CD4-positive, alpha-beta T cell (primary cell): Measurements from ENCODE around the gene CARD9. TPM values are rescaled to one million over a fixed set of nuclear protein-coding genes. Genes with fewer than 3 reads are reported as not detected.

Experiments used
- ATAC-seq: fragments of 200-7000 bp; cut with Tn5 transposase; one replicate; pipeline ENCODE4 v1.10.0; 2022; ENCODE audit warnings: mild to moderate bottlenecking; ENCODE audit not compliant: poor library complexity
- CTCF ChIA-PET: fragments of 350-600 bp; sonication (Branson Sonifier 250); formaldehyde crosslinking; loops from one replicate; lab custom pipeline; 2021; ENCODE audit warnings: antibody characterized with exemption, inconsistent platforms; lab: Charles Lee
- POLR2A ChIA-PET: fragments of 350-600 bp; sonication (Branson Sonifier 250); formaldehyde crosslinking; loops from one replicate; lab custom pipeline; 2021; ENCODE audit warnings: antibody characterized with exemption, inconsistent platforms; lab: Charles Lee
- DNase-seq, 14 experiments: peaks; one replicate each; pipeline ENCODE4 v3.0.0-alpha.2; 2013 to 2020; ENCODE audit warnings: mixed read lengths in 2 of 14
- H3K27ac ChIP-seq, 2 donors: one replicate each; pipeline versions ENCODE4 v1.5.1 to v1.7.0; 2013; ENCODE audit warnings: low read length in 2 of 2, low read depth in 1 of 2, mild to moderate bottlenecking in 1 of 2
- H3K27me3 ChIP-seq, 2 experiments: 1 replicate in 1 of 2; 2 replicates in 1 of 2; pipeline versions ENCODE4 v1.6.1 to v1.7.0; 2013; ENCODE audit warnings: low read length in 2 of 2, control low read depth in 1 of 2, mild to moderate bottlenecking in 1 of 2, moderate library complexity in 1 of 2; ENCODE audit not compliant: insufficient read depth in 2 of 2, control insufficient read depth in 1 of 2
- H3K36me3 ChIP-seq: one replicate; pipeline ENCODE4 v1.6.1; 2013; ENCODE audit warnings: low read length, control low read depth; ENCODE audit not compliant: insufficient read depth
- H3K4me1 ChIP-seq: one replicate; pipeline ENCODE4 v1.6.1; 2013; ENCODE audit warnings: low read length, control low read depth; ENCODE audit not compliant: insufficient read depth
- H3K4me3 ChIP-seq: one replicate; pipeline ENCODE4 v1.5.1; 2013; ENCODE audit warnings: mild to moderate bottlenecking, low read length, moderate library complexity
- H3K9me3 ChIP-seq, 2 experiments: 1 replicate in 1 of 2; 2 replicates in 1 of 2; pipeline versions ENCODE4 v1.6.1 to v1.7.0; 2013; ENCODE audit warnings: low read length in 2 of 2, mild to moderate bottlenecking in 2 of 2, control low read depth in 1 of 2, moderate library complexity in 1 of 2; ENCODE audit not compliant: control insufficient read depth in 1 of 2, insufficient read depth in 1 of 2
- H3K27ac Mint-ChIP-seq: one replicate; pipeline ENCODE4 v1.8.0; 2020; ENCODE audit warnings: mixed read lengths
- H3K27me3 Mint-ChIP-seq: one replicate; pipeline ENCODE4 v1.8.0; 2021; ENCODE audit warnings: mixed read lengths
- H3K36me3 Mint-ChIP-seq: one replicate; pipeline ENCODE4 v1.8.0; 2021; ENCODE audit warnings: low read depth, mixed read lengths
- H3K4me1 Mint-ChIP-seq: one replicate; pipeline ENCODE4 v1.8.0; 2021; ENCODE audit warnings: low read depth, mixed read lengths
- H3K4me3 Mint-ChIP-seq: one replicate; pipeline ENCODE4 v1.8.0; 2020; ENCODE audit warnings: mild to moderate bottlenecking, mixed read lengths
- H3K9me3 Mint-ChIP-seq: one replicate; pipeline ENCODE4 v1.8.0; 2020; ENCODE audit warnings: mixed read lengths
- CTCF ChIP-seq: fragments of 200-600 bp; IDR thresholded peaks from one replicate; pipeline ENCODE4 v1.8.0; 2022; ENCODE audit warnings: antibody characterized with exemption, mild to moderate bottlenecking
- intact Hi-C, 2 experiments: fragments of 100-400 bp; cut with DNase I in 1 of 2; cut with micrococcal nuclease in 1 of 2; formaldehyde crosslinking; loops; one replicate each; pipeline versions ENCODE4 v1.15.1 to v1.9.0; 2023 to 2025; cut with DNase I, micrococcal nuclease
- polyA plus RNA-seq, 2 donors: library from polyadenylated mRNA; unstranded; fragments of 120-200 nt; gene quantifications; one replicate each; pipeline ENCODE4 v1.2.1, GENCODE V29; 2013
- total RNA-seq, 174 experiments: library from RNA in 2 of 174; stranded (reverse) in 2 of 174; gene quantifications; one replicate each; pipeline ENCODE4 v1.2.3 and lab custom pipeline; 2021 to 2026

Gene CARD9
- total RNA-seq (under 1 TPM; 0.36 to 0.64 TPM), total RNA-seq (lab: John Stamatoyannopoulos, UW) (0 to 3.9 (median 0.22) reads per million in 172 experiments)
- 4.7 TPM for polyA plus RNA-seq (2013, experiment 1 of 2)
- polyA plus RNA-seq (2013, experiment 2 of 2): 3.5 TPM

GRCh38 chr9:136373300-136374182 is at the start of gene CARD9:
Gene CARD9 (minus strand): TSS chr9:136373669. CDS start chr9:136372078, 1,591 bp downstream.
- no peaks in the 10 kb centered on the region for H3K4me1 Mint-ChIP-seq
- Histone ChIP-seq H3K27ac (no peak within 1 kb of the TSS), H3K4me1 (peaks cover 4% of the 10 kb centered on the region), H3K27me3 (peaks cover 4 to 7% of the 10 kb centered on the region in 2 experiments), H3K4me3 (peak within 1 kb of the TSS; percentile 37), H3K36me3 (no peaks in the 10 kb centered on the region), H3K9me3 (no peaks in the 10 kb centered on the region)
- H3K27ac Mint-ChIP-seq: no peak within 1 kb of the TSS
- no peak within 1 kb of the TSS for H3K4me3 Mint-ChIP-seq
- POLR2A ChIA-PET: no interaction called here
- DNase-seq (peak in 2 of 14 experiments; percentile 46 to 54), ATAC-seq (no peak)
- intact Hi-C loops: no loop called here
- CTCF ChIA-PET: no interaction called here
- no peaks in the 10 kb centered on the region for H3K36me3 Mint-ChIP-seq
- H3K9me3 Mint-ChIP-seq: no peaks in the 10 kb centered on the region
- H3K27me3 Mint-ChIP-seq: no peaks in the 10 kb centered on the region
- TF ChIP-seq CTCF: no peak

- ChIA-PET POLR2A (no interaction called here), CTCF (no interaction called here)
Measured at GRCh38 chr9:136422876-136423275, 49.4 kb upstream of the CARD9 start.

GRCh38 chr9:136421791-136422190 is 48.3 kb upstream of the CARD9 start:
- no peaks in the 10 kb centered on the region for H3K9me3 ChIP-seq
- DNase-seq (no peak), ATAC-seq (no peak)
- Mint-ChIP-seq H3K4me3 (no peak overlapping the region), H3K9me3 (no peaks in the 10 kb centered on the region), H3K36me3 (peaks cover 48% of the 10 kb centered on the region), H3K27me3 (no peaks in the 10 kb centered on the region), H3K27ac (no peak overlapping the region), H3K4me1 (no peaks in the 10 kb centered on the region)
- no peak overlapping the region for H3K4me3 ChIP-seq
- CTCF ChIA-PET: no interaction called here
- intact Hi-C loops: no loop called here
- peaks cover 69% of the 10 kb centered on the region for H3K36me3 ChIP-seq
- no peak for TF ChIP-seq CTCF
- H3K27ac ChIP-seq: no peak overlapping the region
- H3K4me1 ChIP-seq: no peaks in the 10 kb centered on the region
- no peaks in the 10 kb centered on the region for H3K27me3 ChIP-seq
- POLR2A ChIA-PET: no interaction called here

More at GRCh38 chr9:136422876-136423275, 49.4 kb upstream of the CARD9 start:
- H3K27ac ChIP-seq: no peak overlapping the region
- DNase-seq (no peak), ATAC-seq (no peak)
- no peaks in the 10 kb centered on the region for H3K27me3 ChIP-seq
- intact Hi-C loops: no loop called here
- TF ChIP-seq CTCF: no peak
- no peaks in the 10 kb centered on the region for H3K27me3 Mint-ChIP-seq
- no peak overlapping the region for H3K4me3 Mint-ChIP-seq
- no peaks in the 10 kb centered on the region for H3K9me3 ChIP-seq
- H3K4me3 ChIP-seq: no peak overlapping the region
- no peaks in the 10 kb centered on the region for H3K9me3 Mint-ChIP-seq
- H3K4me1 ChIP-seq: no peaks in the 10 kb centered on the region
- peaks cover 59% of the 10 kb centered on the region for H3K36me3 ChIP-seq
- H3K36me3 Mint-ChIP-seq: peaks cover 37% of the 10 kb centered on the region
- H3K27ac Mint-ChIP-seq: no peak overlapping the region
- H3K4me1 Mint-ChIP-seq: no peaks in the 10 kb centered on the region
